NB4 (cell line): ENCODE measurements around the gene SKIL.

ENCODE experiments used
- CTCF ChIP-seq: IDR thresholded peaks from one replicate; pipeline ENCODE4 v1.5.1; 2012; ENCODE audit warnings: low read depth, low read length
- MAX ChIP-seq: IDR thresholded peaks from 2 replicates; pipeline ENCODE4 v1.6.1; 2011; ENCODE audit warnings: low read depth, low read length
- MYC ChIP-seq: IDR thresholded peaks from 2 replicates; pipeline ENCODE4 v1.6.1; 2011; ENCODE audit warnings: low read depth, low read length
- POLR2A ChIP-seq: IDR thresholded peaks from 2 replicates; pipeline ENCODE4 v1.6.1; 2011; ENCODE audit warnings: mild to moderate bottlenecking; ENCODE audit not compliant: insufficient read length; ENCODE audit errors: extremely low read depth

GRCh38 chr3:170431054-170431453 lies 73.5 kb downstream of the SKIL start:
- TF ChIP-seq CTCF (no peak), MAX (no peak), POLR2A (no peak), MYC (no peak)
